Measurements from ENCODE around the gene ACCS.

The ACCS gene

GRCh38 chr11:44043157-44043556 is 22.9 kb upstream of the ACCS start:
- no peak for DNase-seq

GRCh38 chr11:44046182-44046581 is 19.9 kb upstream of the ACCS start:
- no peak for DNase-seq

- DNase-seq, result no peak
Measured at GRCh38 chr11:44047298-44047697, 18.8 kb upstream of the ACCS start.

GRCh38 chr11:44047931-44048431 is 18.1 kb upstream of the ACCS start, which contains the start of gene ACCSL:
ACCSL (plus strand) TSS chr11:44047981; CDS start chr11:44048037, 56 bp downstream.
- no peak for DNase-seq

GRCh38 chr11:44049832-44050231 is 16.2 kb upstream of the ACCS start:
- DNase-seq, result no peak

GRCh38 chr11:44051171-44051570 is 14.9 kb upstream of the ACCS start:
- no peak for DNase-seq

GRCh38 chr11:44057340-44057739 is 8.7 kb upstream of the ACCS start:
- no peak for DNase-seq

- DNase-seq, result no peak
Measured at GRCh38 chr11:44058275-44058674, 7.8 kb upstream of the ACCS start.

GRCh38 chr11:44065161-44065661 is 859 bp upstream of the ACCS start:
- DNase-seq, result no peak

- DNase-seq, result no peak
Measured at GRCh38 chr11:44066732-44067141, 667 bp downstream of the ACCS start.

- DNase-seq, result no peak
Measured at GRCh38 chr11:44067266-44067665, 1.2 kb downstream of the ACCS start.

GRCh38 chr11:44068180-44068579 is 2.1 kb downstream of the ACCS start:
- DNase-seq, result no peak

GRCh38 chr11:44071157-44071556 is 5.1 kb downstream of the ACCS start:
- no peak for DNase-seq

- no peak for DNase-seq
Measured at GRCh38 chr11:44072757-44073658, 6.9 kb downstream of the ACCS start.

GRCh38 chr11:44078794-44079193 is 12.7 kb downstream of the ACCS start:
- DNase-seq, result no peak

- DNase-seq, result no peak
Measured at GRCh38 chr11:44079376-44079775, 13.3 kb downstream of the ACCS start.

- DNase-seq, result no peak
Measured at GRCh38 chr11:44080951-44081350, 14.9 kb downstream of the ACCS start.

GRCh38 chr11:44082645-44083044 is 16.6 kb downstream of the ACCS start:
- no peak for DNase-seq

GRCh38 chr11:44083433-44083832 is 17.4 kb downstream of the ACCS start:
- DNase-seq, result no peak

- DNase-seq, result no peak
Measured at GRCh38 chr11:44083906-44084305, 17.8 kb downstream of the ACCS start.

- DNase-seq, result no peak
Measured at GRCh38 chr11:44085330-44085729, 19.3 kb downstream of the ACCS start.

GRCh38 chr11:44088377-44088776 is 22.3 kb downstream of the ACCS start:
- no peak for DNase-seq

GRCh38 chr11:44088871-44089270 is 22.8 kb downstream of the ACCS start:
- no peak for DNase-seq

GRCh38 chr11:44090539-44090938 is 24.5 kb downstream of the ACCS start:
- no peak for DNase-seq

Measured in NCI-H2029 treated with DMSO at 0.1 percent for 48 hours (cell line).